ENCODE results near the gene WDR91. TPM values are rescaled to one million over a fixed set of nuclear protein-coding genes. Genes with fewer than 3 reads are reported as not detected.
A peak's percentile ranks its signal among the peaks of the same experiment; 100 is the strongest.
"Not testable (repeated sequence)": the region's sequence is repeated elsewhere in the genome, so short reads cannot be mapped to it uniquely, and the experiment has no call there.

The WDR91 gene
- total RNA-seq, 2 donors from 2014 or later, result 8.2 to 8.7 TPM

- DNase-seq (no peak), ATAC-seq (no peak)
- intact Hi-C loops (cut with DNase I), result no loop called here
These were observed 24.5 kb upstream of the WDR91 start for GRCh38 chr7:135235841-135236240.

- DNase-seq, result no peak
- intact Hi-C loops (cut with DNase I), result no loop called here
- no peak for ATAC-seq
These were observed 23.4 kb upstream of the WDR91 start for GRCh38 chr7:135234727-135235126.

GRCh38 chr7:135234095-135234494 is 22.8 kb upstream of the WDR91 start:
- DNase-seq; ATAC-seq; intact Hi-C loops (cut with DNase I): not testable (repeated sequence)

GRCh38 chr7:135233570-135233969 is 22.2 kb upstream of the WDR91 start, which contains the start of gene STRA8:
TSS of gene STRA8 (plus strand) at chr7:135233838. CDS start at chr7:135240525, 6,687 bp downstream.
- no peak for ATAC-seq
- intact Hi-C loops (cut with DNase I), result no loop called here

GRCh38 chr7:135232720-135233119 is 21.4 kb upstream of the WDR91 start:
- ATAC-seq (no peak), DNase-seq (no peak)
- intact Hi-C loops (cut with DNase I), result no loop called here

More at GRCh38 chr7:135233570-135233969, 22.2 kb upstream of the WDR91 start, which contains the start of gene STRA8:
- no peak for DNase-seq

GRCh38 chr7:135232087-135232486 is 20.8 kb upstream of the WDR91 start:
- DNase-seq, result no peak
- intact Hi-C loops (cut with DNase I), result no loop called here
- no peak for ATAC-seq

- no peak for DNase-seq
- intact Hi-C loops (cut with DNase I), result no loop called here
- ATAC-seq, result no peak
These were observed 20.4 kb upstream of the WDR91 start for GRCh38 chr7:135231686-135232085.

- no peak for ATAC-seq
- intact Hi-C loops (cut with DNase I), result no loop called here
These were observed 12.7 kb upstream of the WDR91 start for GRCh38 chr7:135224027-135224426.

GRCh38 chr7:135217645-135218509 is 6.6 kb upstream of the WDR91 start:
- ATAC-seq, result no peak
- intact Hi-C loops (cut with DNase I), result no loop called here

More at GRCh38 chr7:135224027-135224426, 12.7 kb upstream of the WDR91 start:
- no peak for DNase-seq

GRCh38 chr7:135215698-135216097 is 4.4 kb upstream of the WDR91 start:
- ATAC-seq, result no peak
- DNase-seq, result no peak

More at GRCh38 chr7:135217645-135218509, 6.6 kb upstream of the WDR91 start:
- DNase-seq, result no peak

GRCh38 chr7:135215180-135215579 is 3.9 kb upstream of the WDR91 start:
- intact Hi-C loops (cut with DNase I), result no loop called here
- DNase-seq (no peak), ATAC-seq (no peak)

More at GRCh38 chr7:135215698-135216097, 4.4 kb upstream of the WDR91 start:
- intact Hi-C loops (cut with DNase I), result no loop called here

- ATAC-seq, result no peak
- intact Hi-C loops (cut with DNase I), result no loop called here
- DNase-seq, result no peak
These were observed 2.5 kb upstream of the WDR91 start for GRCh38 chr7:135213831-135214230.

- DNase-seq, result peak; percentile 48
- intact Hi-C loops (cut with DNase I), result not testable (repeated sequence)
- peak; percentile 19 to 25 for ATAC-seq
These were observed 790 bp upstream of the WDR91 start for GRCh38 chr7:135211946-135212685.

- ATAC-seq (peak in 1 of 2 donors; percentile 4), DNase-seq (no peak)
- intact Hi-C loops (cut with DNase I), result no loop called here
These were observed 493 bp downstream of the WDR91 start for GRCh38 chr7:135210888-135211178.

- intact Hi-C loops (cut with DNase I), result no loop called here
- DNase-seq, result no peak
- ATAC-seq, result no peak
These were observed 2.0 kb downstream of the WDR91 start for GRCh38 chr7:135209225-135209834.

- ATAC-seq (no peak), DNase-seq (no peak)
- intact Hi-C loops (cut with DNase I), result no loop called here
These were observed 3.1 kb downstream of the WDR91 start for GRCh38 chr7:135208102-135208793.

GRCh38 chr7:135207406-135208101 is 3.8 kb downstream of the WDR91 start:
- DNase-seq, result no peak
- intact Hi-C loops (cut with DNase I), result no loop called here
- ATAC-seq, result no peak

- intact Hi-C loops (cut with DNase I), result no loop called here
- ATAC-seq, result no peak
These were observed 4.4 kb downstream of the WDR91 start for GRCh38 chr7:135206941-135207391.

GRCh38 chr7:135205850-135206249 is 5.5 kb downstream of the WDR91 start:
- ATAC-seq (no peak), DNase-seq (no peak)
- intact Hi-C loops (cut with DNase I), result no loop called here

More at GRCh38 chr7:135206941-135207391, 4.4 kb downstream of the WDR91 start:
- no peak for DNase-seq
